GM04503 (cell line): ENCODE measurements around the gene CDH12.
"Not testable (repeated sequence)": the region's sequence is repeated elsewhere in the genome, so short reads cannot be mapped to it uniquely, and the experiment has no call there.

Experiments used
- DNase-seq: peaks from one replicate; pipeline ENCODE4 v3.0.0-alpha.2; 2012; ENCODE audit warnings: low read depth

The CDH12 gene

DNA sequence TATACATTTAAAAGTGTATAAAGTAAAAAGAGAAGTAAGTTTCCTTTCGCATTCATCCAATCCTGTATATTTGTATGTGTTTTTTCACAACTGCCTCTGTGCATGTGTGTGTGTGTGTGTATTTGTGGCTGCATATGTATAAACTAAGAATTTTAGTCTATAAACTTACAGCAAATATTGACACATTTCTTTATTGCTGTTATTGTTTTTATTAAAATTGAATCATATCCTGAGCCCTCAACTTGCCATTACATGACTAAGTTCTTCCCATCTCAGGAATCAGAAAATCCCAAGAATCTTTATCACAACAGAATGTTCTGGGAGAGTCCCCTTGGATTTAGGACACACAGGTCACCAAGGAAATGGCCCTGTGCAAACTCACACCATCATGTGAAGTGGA is 712.7 kb downstream of the CDH12 start:
- not testable (repeated sequence) for DNase-seq

DNA sequence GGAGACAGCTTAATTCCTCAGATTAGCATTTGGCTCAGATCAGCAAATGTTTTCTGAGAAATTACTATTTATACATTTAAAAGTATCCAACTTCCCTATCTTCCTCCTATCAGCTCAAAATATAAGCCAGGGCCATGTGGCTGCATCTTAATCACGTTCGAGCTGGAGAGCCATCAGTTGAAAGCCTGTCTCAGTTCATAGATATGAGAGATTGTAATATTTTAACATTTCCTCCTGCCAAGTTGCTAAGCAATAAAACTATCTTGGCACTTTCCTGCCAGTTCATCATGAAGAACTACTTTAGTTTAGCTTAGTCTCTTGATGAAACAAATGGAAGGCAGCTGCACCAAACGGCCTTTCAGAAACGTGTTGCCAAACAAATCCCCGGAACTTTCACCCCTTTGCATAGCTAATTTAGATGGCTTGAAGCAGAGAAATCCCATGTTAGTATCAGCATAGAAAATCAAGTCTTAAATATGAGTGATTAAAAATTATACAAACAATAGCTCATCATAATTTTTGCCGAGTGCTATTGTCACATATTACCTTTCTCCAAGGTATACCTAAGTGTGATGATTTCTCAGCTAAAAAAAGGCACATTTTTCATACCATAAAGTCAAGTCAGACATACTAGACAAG is 713.4 kb downstream of the CDH12 start:
- DNase-seq: not testable (repeated sequence)

DNA sequence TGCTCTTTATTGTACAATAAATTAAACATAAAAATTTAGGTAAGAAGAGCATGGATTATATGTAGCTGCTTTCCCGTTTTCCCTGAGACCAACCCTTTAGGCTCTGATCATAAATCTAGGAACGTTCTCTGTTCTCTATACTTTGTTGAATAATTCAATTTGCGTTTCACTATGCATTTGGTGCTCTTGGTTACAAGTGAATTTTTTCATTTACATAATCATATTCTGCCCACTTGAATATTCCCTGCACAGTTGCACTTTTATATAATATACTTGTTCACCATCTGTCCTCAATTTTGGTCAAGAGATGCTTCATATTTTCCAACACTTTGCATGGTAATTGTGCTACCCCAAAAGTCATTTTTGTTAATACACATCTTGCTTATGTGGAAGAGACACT is 741.8 kb downstream of the CDH12 start:
- DNase-seq: no peak

DNA sequence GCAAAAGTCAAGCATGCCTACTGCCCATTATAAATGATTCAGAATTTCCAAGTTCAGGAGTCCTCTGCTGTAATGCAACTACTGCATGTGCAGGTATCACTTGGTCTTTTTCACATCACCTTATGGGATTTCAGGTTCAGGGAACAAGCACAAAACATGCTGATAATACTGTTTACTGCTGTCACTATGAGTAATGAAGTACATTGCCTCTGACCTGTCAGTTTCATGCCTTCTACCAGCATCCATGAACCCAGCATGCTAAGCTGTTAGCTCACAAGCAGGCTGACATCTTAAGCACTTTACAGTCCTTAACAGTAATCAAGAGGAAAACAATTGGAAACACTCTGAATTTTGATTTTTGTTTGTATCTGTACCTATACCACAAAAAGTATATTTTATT is 743.8 kb downstream of the CDH12 start:
- DNase-seq: no peak

DNA sequence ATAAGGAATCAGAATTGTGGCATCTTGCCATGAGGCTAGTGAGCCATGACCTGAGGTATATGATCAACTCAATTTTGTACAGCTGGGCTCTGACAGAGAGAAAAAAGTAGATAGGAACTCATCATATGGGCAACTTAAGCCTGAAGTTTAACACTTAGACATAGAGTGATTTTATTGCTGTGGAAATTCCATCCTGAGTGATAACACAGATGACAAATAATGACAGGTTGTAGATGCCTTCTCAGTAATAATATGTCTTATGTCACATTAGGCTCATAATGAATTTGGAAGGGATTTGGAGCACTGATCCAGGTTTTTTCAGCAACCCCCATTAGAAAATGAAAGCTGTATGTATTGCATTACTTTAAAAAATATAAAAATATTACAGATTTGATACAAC is 744.6 kb downstream of the CDH12 start:
- DNase-seq: no peak

DNA sequence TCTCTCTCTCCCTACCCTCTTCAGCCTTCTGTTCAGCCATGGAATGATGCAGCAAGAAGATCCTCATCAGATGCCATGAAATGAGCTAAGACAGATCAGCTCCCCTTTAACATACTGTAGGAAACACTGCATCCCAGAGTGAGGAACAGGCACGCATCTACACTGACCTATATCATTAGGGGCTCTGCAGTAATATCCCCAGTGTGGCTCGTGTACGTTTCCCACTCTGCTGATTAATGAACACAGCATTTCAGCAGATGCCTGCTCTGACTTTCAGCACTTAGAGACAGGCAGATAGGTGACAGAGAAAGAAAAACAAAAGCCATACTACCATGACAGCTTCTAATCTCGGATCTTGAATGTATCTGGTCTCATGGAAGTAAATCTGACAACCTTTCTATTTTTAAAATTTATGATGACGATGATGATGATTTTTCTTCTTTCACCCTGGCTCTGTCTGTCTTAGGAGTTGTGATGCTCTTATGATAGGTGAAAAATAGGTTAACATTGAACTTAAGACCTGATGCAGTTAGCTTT is 750.3 kb downstream of the CDH12 start:
- DNase-seq: no peak

DNA sequence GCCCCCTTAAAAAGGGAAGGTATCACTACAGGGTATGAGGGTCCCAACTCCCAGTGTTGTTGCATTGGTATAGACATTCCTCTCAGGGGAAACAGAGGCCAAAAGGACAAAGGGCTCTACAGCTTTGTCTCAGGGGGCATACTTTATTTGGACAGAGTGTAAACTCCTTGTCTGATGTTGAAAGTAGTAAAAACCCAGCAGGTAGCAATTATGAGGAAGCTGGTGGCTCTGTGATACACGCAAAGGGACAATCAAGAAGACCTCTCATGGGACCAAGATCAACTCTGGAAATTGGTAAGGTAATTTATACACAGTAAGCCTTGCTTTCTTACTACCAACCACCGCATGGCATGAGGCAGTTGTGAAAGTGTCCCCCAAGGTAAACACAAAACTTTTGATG is 764.6 kb downstream of the CDH12 start:
- no peak for DNase-seq

DNA sequence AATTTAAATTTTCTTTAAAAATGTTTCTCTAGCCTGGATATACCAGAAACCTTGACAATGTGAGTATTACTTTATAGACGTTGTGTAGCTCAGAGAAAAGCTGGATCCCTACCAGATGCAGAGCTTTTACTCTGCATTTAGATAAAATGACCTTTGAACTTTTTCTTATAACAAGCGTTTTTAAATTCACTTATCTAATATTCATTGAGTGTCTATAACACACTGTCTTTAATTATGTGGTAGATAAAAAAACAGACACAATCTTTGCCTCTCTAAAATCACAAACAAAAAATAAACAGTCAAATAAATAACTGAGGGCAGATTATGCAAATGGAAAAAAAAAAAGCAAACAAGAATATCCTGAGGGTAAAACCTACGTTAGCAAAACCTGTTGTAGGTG is 773.6 kb downstream of the CDH12 start:
- no peak for DNase-seq

DNA sequence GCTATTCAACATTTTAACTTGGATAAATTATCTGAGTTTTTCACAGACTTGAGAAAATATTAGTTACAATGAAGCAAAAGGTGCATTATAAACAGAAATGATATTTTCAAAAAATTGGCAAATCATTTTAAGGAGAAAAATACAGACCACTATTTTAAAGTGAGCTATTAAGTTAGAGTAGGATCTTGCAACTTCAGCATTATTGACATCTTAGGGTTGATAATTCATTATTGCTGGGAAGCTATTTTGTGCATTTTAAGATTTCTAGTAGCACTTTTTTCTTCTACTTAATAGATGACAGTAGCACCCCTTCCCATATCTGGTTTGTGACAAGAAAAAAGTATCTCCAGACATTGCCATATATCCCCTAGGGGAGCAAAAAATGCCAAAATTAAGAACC is 774.1 kb downstream of the CDH12 start:
- no peak for DNase-seq

DNA sequence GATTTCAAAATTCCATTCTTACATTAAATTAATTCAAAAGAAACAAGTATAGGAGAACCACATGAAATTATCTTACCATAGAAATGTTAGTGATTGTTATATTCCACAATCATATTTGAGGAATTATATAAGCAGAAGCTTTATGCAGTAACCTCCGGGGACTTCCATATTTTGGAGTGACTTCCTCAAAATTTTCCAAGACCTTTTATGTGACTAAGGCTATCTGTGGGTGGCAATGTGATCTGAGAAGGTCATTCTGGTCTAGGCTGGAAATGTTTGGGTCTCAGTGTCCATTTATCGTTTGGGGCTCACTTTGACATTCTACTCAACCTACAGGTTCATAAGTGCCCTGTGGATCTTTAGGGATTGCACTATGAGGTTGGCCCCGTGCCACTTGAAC is 776.6 kb downstream of the CDH12 start:
- DNase-seq: no peak

DNA sequence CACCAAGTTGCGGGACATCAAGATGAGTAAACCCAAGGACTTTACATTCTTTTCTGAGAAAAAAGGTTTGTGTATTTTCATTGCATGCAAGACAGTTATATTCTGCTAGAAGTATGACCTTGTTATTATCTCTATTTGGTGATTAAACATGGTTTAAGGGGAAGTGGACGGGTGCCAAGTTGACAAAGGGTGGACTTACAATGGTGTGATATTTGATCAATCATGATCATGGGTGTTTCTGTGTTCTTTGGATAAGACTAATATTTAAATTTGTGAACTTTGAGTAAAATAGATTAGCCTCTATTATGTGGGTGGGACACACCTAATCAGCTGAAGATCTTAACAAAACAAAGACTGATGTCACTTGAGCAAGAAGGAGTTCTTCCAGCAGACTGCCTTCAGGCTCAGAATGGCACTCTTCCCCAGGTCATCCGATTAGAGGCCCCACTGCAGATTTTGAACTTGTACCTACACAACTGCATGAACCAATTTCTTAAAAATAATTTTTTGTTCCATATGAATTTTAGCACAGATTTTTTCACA is 782.9 kb downstream of the CDH12 start:
- DNase-seq: no peak

DNA sequence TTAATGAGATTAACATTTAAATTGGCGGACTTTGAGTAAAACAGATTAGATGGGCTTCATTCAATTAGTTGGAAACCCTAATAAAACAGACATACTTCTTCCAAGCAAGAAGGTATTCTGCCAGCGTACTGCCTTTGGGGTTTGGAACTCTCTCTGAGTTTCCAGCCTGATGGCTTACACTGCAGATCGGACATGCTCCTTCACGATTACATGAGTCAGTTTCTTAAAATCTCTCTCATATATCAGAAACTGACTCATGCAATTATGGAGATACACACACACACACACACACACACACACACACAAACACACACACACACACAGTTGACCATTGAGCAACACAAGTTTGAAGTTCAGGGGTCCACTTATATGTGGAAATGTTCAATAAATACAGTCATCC is 789.4 kb downstream of the CDH12 start:
- no peak for DNase-seq

DNA sequence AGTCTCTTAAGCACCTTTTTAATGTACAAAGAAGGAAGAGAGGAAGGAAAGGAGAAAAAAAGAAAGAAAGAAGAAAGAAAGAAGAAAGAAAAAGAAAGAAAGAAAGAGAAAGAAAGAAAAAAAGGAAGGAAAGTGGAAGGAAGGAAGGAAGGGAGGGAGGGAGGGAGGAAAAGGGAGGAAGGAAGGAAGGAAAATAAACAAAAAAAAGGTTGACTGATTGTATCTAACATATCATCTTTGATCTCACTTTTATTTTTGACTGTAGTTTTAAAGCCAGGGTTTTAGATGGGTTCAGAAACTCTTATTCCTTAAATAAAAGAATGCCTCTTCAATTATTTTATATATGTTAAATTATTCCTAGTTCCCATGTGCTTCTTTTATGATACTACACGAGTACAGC is 794.5 kb downstream of the CDH12 start:
- no peak for DNase-seq

DNA sequence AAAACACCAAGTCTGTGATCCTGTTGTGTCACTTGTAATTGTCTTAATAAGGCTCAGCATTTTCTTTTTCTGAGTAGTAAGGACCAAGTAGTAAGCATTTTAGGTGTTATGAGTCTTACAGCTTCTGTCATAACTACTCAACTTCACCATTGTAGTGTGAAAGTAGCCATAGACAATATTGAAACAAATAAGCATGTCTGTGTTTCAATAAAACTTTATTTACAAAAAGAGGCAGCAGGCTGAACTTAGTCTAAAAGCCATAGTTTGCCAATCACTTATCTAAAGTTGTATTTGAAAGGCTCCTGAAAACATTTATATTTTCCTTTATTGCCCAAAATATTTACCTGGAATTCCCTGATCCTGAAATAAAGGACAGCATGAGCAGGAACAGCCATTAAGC is 796.1 kb downstream of the CDH12 start:
- no peak for DNase-seq

DNA sequence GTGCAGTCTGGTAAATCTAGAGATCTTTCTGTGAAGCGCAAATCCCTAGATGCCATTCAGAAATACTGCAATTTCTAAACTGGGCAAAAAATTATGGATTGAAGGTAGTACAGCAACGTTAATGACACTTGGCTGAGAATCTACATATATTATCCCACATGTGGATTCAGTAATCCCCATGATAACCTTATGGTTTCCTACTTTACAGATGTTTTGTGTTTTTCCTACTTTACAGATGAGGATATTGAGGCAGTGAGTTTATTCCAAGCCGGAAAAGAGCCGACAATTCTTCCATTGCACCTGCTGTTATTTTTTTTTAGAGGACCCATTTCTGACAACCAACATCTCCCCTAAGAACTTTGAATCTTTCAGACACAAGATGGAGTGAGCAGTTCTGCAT is 796.5 kb downstream of the CDH12 start:
- no peak for DNase-seq

DNA sequence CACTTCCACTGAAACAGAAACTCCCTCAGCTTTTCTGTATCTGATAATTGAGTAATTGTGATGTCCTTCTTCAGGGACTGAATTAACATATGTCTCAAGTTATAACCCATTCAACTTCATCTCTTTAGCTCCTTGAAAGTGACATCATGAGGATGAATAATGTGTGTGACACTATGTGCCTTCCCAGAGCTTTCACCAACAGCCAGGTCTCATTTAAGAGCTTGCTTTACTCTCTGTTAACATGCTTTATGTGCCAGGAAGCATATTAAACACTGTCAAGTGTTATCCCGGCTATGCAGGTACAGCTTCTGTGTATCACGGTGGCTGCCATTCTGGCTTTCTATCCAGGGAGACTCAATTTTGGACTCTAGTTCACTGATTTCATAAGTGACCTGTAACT is 799.9 kb downstream of the CDH12 start:
- no peak for DNase-seq

DNA sequence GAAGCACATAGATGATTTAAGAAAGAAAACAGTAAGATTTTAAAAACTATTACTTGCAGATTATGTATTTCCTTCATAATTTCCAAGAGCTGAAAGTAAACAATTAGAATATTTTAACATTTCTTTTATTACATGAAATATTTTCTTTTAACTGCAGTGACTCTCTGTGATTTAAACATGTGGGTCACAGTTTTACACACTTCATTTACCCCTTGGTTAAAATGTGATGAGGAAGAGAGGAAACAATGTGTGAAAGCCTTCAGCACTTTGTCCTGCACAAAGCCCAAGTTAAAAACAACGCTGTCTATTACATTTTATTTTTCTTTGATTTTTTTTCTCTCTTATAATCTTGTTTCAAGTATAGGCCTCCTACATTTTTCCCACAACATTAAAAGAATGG is 801.3 kb downstream of the CDH12 start:
- DNase-seq: no peak

DNA sequence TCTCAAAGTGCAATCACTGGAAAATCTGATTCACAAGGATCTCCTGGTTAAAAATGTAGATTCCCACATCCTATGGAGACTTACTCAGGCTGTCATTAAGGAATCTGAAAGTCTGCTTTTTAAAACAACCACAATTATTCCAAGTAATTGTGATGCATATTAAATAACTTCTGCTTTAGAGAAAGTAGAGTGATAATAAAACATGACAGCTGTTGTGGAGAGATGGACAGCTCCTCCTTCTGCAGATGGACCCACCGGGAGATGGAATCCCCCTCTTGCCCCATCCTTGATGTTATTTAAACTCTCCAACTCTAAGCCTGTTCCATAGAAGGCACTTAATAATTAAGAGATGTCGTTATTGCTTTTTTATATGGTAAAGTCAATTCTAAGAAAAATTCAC is 802.2 kb downstream of the CDH12 start:
- no peak for DNase-seq

DNA sequence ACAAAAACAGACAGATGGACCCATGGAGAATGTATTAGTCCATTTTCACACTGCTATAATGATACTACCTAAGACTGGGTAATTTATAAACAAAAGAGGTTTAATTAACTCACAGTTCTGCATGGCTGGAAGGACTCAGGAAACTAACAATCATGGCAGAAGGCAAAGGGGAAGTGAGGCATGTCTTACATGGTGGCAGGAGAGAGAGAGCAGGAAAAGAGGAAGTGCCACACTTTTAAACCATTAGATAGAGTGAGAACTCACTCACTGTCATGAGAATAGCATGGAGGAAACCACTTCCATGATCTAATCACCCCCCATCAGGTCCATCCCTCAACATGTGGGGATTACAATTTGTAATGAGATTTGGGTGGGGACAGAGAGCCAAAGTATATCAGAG is 808.9 kb downstream of the CDH12 start:
- DNase-seq: no peak

DNA sequence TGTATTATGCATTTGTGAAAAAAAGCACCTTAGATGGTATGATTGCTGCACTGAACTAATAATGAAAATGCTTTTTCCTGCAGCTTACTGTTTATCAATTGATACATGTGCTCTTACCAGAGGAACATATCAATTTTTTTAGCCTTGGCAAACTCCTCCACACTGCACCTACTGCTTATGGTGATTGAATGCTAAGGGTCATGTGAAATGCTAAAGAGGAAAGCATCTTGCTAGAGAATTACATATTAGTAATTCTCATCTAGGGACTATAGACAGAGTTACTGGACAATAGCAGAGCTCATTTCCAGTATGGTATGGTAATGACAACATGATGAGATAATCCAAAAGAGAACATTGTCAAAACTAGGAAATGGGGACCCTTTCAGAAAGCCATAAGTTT is 817.1 kb downstream of the CDH12 start:
- DNase-seq: no peak

DNA sequence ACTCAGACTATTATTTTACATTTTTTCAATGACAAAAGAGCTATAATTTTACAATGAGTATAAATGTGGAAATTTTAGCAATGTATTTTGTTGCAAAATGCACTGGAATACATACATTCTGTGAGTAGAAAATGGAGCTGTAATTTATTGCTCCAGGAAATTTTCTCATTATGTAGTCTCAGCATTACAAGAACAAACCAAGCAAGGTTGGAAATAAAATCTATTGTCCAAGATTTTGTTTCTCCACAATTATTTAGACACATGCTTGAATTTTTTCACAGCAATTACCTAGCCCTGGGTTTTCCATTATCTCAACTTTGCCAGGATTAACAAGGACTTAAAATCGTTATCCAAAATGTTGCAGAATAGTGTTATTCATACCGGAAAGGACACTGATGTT is 820.1 kb downstream of the CDH12 start:
- no peak for DNase-seq

DNA sequence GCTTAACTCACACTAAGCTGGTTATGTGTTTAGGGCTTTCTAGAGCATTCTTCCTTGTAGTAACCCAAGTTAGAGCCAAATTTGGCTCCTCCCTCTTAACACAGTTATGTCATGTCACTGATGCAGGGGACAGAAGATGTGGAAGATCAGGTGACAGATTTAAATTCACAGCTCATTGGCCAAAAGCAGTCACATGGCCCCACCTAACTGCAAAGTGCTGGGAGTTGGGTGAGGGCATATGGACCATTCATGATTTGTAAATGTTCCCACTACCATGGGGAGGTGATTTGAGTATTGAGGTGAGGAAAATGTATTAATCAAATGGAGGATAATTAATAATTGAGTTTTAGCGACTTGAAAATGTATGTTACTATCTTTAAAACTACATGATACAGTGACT is 829.4 kb downstream of the CDH12 start:
- no peak for DNase-seq

DNA sequence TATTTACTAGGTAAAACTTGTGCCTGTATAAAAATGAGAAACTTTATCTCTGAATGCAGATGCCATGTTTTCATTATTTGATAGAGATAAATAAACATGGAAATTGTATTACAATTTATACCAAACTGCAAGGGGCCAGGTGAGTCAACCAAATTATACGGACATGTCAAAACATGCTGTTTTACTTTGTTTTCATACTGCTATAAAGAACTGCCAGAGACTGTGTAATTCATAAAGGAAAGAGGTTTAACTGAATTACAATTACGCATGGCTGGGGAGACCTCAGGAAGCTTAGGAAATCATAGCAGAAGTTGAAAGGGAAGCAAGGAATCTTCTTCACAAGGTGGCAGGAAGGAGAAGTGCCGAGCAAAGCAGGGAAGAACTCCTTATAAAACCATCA is 840.3 kb downstream of the CDH12 start:
- not testable (repeated sequence) for DNase-seq

DNA sequence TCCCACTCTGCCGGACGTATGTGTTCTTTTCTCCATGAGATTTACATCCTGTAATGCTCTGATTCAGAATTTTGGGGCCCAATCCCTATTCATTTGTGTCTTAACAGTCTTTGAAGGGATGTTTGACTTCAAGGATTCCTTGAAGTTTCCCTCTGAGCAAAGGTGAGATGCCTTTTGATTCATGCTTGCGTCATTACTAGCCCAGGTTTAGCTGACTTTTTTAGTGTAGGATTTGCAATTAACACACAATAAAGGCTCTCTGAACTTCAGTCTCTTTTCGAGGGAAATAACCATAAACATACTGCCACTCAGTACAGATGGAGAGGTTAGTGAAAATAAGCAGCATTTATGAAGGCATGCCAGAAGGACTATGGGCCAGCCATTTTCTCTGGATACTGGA is 842.3 kb downstream of the CDH12 start:
- DNase-seq: not testable (repeated sequence)
